Stimulated activated CD4-positive, alpha-beta T cell treated with anti-CD3 and anti-CD28 coated beads, Interleukin-4, amount 100 ng/mL, for 48 hours (primary cell): ENCODE results near the gene ZNF595.
"Not testable (repeated sequence)": the region's sequence is repeated elsewhere in the genome, so short reads cannot be mapped to it uniquely, and the experiment has no call there.

Source experiments
- DNase-seq, 2 donors: peaks; one replicate each; pipeline ENCODE4 v3.0.0-alpha.2; 2020; ENCODE audit warnings: low read depth in 2 of 2

Gene ZNF595

GRCh38 chr4:85951-86350 is 32.8 kb downstream of the ZNF595 start:
- DNase-seq = no peak

- not testable (repeated sequence) for DNase-seq
Observed at GRCh38 chr4:86559-87324, 33.6 kb downstream of the ZNF595 start.

GRCh38 chr4:98386-98785 is 45.3 kb downstream of the ZNF595 start:
- no peak for DNase-seq

- DNase-seq = no peak
Observed at GRCh38 chr4:99863-100262, 46.7 kb downstream of the ZNF595 start.

- DNase-seq = no peak
Observed at GRCh38 chr4:107083-107443, 53.9 kb downstream of the ZNF595 start.

GRCh38 chr4:107444-108429 is 54.6 kb downstream of the ZNF595 start:
- DNase-seq = no peak

GRCh38 chr4:112771-113170 is 59.6 kb downstream of the ZNF595 start:
- no peak for DNase-seq

GRCh38 chr4:113732-114131 is 60.6 kb downstream of the ZNF595 start:
- no peak for DNase-seq

GRCh38 chr4:114149-114548 is 61.0 kb downstream of the ZNF595 start:
- no peak for DNase-seq

GRCh38 chr4:116499-116898 is 63.4 kb downstream of the ZNF595 start:
- no peak for DNase-seq

- no peak for DNase-seq
Observed at GRCh38 chr4:120616-121015, 67.5 kb downstream of the ZNF595 start.

- DNase-seq = no peak
Observed at GRCh38 chr4:121408-122084, 68.4 kb downstream of the ZNF595 start.

- not testable (repeated sequence) for DNase-seq
Observed at GRCh38 chr4:123922-124274, 70.8 kb downstream of the ZNF595 start.

GRCh38 chr4:124275-125081 is 71.4 kb downstream of the ZNF595 start, which contains the start of gene ZNF718:
ZNF718 (plus strand) TSS chr4:124501; CDS start chr4:124671, 170 bp downstream.
- peak; percentile 81 to 83 for DNase-seq

- DNase-seq = peak in 1 of 2 donors; percentile 20
Observed at GRCh38 chr4:125091-125771, 72.1 kb downstream of the ZNF595 start.

- DNase-seq = no peak
Observed at GRCh38 chr4:125833-126232, 72.7 kb downstream of the ZNF595 start.

GRCh38 chr4:132483-132882 is 79.4 kb downstream of the ZNF595 start:
- DNase-seq = no peak
